ENCODE results near the gene LRPAP1.

LRPAP1 gene

GRCh38 chr4:3478446-3479357 lies 53.5 kb downstream of the LRPAP1 start:
- no peaks in the 10 kb centered on the region for H3K9me3 ChIP-seq (ENCODE audit: control insufficient read depth, low read length)
- H3K4me3 ChIP-seq (ENCODE audit: insufficient read depth, low read depth, low read length): no peak overlapping the region
- peaks cover 30% of the 10 kb centered on the region for H3K4me1 ChIP-seq (ENCODE audit: control insufficient read depth, insufficient read depth, low read length)
- H3K36me3 ChIP-seq (ENCODE audit: control insufficient read depth, insufficient read depth, low read length): no peaks in the 10 kb centered on the region
- 92% methylated on average over 35 of the region's 35 CpGs for WGBS, 2 experiments
- H3K27me3 ChIP-seq (ENCODE audit: control insufficient read depth, insufficient read depth, low read length, poor library complexity, severe bottlenecking): peaks cover 23% of the 10 kb centered on the region
- no peak overlapping the region for H3K27ac ChIP-seq (ENCODE audit: insufficient read depth, low read depth, low read length, poor library complexity, severe bottlenecking)

GRCh38 chr4:3477750-3478430 lies 54.3 kb downstream of the LRPAP1 start:
- Histone ChIP-seq H3K4me3 (ENCODE audit: insufficient read depth, low read depth, low read length) (no peak overlapping the region), H3K27me3 (ENCODE audit: control insufficient read depth, insufficient read depth, low read length, poor library complexity, severe bottlenecking) (peaks cover 19% of the 10 kb centered on the region), H3K9me3 (ENCODE audit: control insufficient read depth, low read length) (no peaks in the 10 kb centered on the region), H3K36me3 (ENCODE audit: control insufficient read depth, insufficient read depth, low read length) (no peaks in the 10 kb centered on the region), H3K4me1 (ENCODE audit: control insufficient read depth, insufficient read depth, low read length) (peaks cover 30% of the 10 kb centered on the region), H3K27ac (ENCODE audit: insufficient read depth, low read depth, low read length, poor library complexity, severe bottlenecking) (no peak overlapping the region)
- 58 to 60% methylated on average over 23 of the region's 23 CpGs for WGBS, 2 experiments

- 90 to 92% methylated on average over 27 of the region's 27 CpGs for WGBS, 2 experiments
- H3K27ac ChIP-seq (ENCODE audit: insufficient read depth, low read depth, low read length, poor library complexity, severe bottlenecking): no peak overlapping the region
- peaks cover 13% of the 10 kb centered on the region for H3K27me3 ChIP-seq (ENCODE audit: control insufficient read depth, insufficient read depth, low read length, poor library complexity, severe bottlenecking)
- no peak overlapping the region for H3K4me3 ChIP-seq (ENCODE audit: insufficient read depth, low read depth, low read length)
- no peaks in the 10 kb centered on the region for H3K36me3 ChIP-seq (ENCODE audit: control insufficient read depth, insufficient read depth, low read length)
- no peaks in the 10 kb centered on the region for H3K9me3 ChIP-seq (ENCODE audit: control insufficient read depth, low read length)
- H3K4me1 ChIP-seq (ENCODE audit: control insufficient read depth, insufficient read depth, low read length): peaks cover 30% of the 10 kb centered on the region
Observed at GRCh38 chr4:3476936-3477749, 55.1 kb downstream of the LRPAP1 start.

GRCh38 chr4:3476341-3476747 lies 55.9 kb downstream of the LRPAP1 start:
- Histone ChIP-seq H3K4me3 (ENCODE audit: insufficient read depth, low read depth, low read length) (no peak overlapping the region), H3K9me3 (ENCODE audit: control insufficient read depth, low read length) (no peaks in the 10 kb centered on the region), H3K4me1 (ENCODE audit: control insufficient read depth, insufficient read depth, low read length) (peaks cover 26% of the 10 kb centered on the region), H3K27me3 (ENCODE audit: control insufficient read depth, insufficient read depth, low read length, poor library complexity, severe bottlenecking) (peaks cover 11% of the 10 kb centered on the region), H3K27ac (ENCODE audit: insufficient read depth, low read depth, low read length, poor library complexity, severe bottlenecking) (no peak overlapping the region), H3K36me3 (ENCODE audit: control insufficient read depth, insufficient read depth, low read length) (no peaks in the 10 kb centered on the region)
- whole genome bisulfite sequencing, 2 experiments: 93 to 94% methylated on average over 22 of the region's 22 CpGs

- WGBS, 2 experiments: 88 to 94% methylated on average over 21 to 22 of the region's 22 CpGs
- Histone ChIP-seq H3K4me1 (ENCODE audit: control insufficient read depth, insufficient read depth, low read length) (peaks cover 21% of the 10 kb centered on the region), H3K27ac (ENCODE audit: insufficient read depth, low read depth, low read length, poor library complexity, severe bottlenecking) (no peak overlapping the region), H3K9me3 (ENCODE audit: control insufficient read depth, low read length) (no peaks in the 10 kb centered on the region), H3K36me3 (ENCODE audit: control insufficient read depth, insufficient read depth, low read length) (no peaks in the 10 kb centered on the region), H3K4me3 (ENCODE audit: insufficient read depth, low read depth, low read length) (no peak overlapping the region), H3K27me3 (ENCODE audit: control insufficient read depth, insufficient read depth, low read length, poor library complexity, severe bottlenecking) (peaks cover 11% of the 10 kb centered on the region)
Observed at GRCh38 chr4:3475713-3476260, 56.4 kb downstream of the LRPAP1 start.

- 93 to 94% methylated on average over 15 of the region's 15 CpGs for WGBS, 2 experiments
- Histone ChIP-seq H3K27ac (ENCODE audit: insufficient read depth, low read depth, low read length, poor library complexity, severe bottlenecking) (no peak overlapping the region), H3K9me3 (ENCODE audit: control insufficient read depth, low read length) (no peaks in the 10 kb centered on the region), H3K4me3 (ENCODE audit: insufficient read depth, low read depth, low read length) (no peak overlapping the region), H3K4me1 (ENCODE audit: control insufficient read depth, insufficient read depth, low read length) (peaks cover 20% of the 10 kb centered on the region), H3K36me3 (ENCODE audit: control insufficient read depth, insufficient read depth, low read length) (no peaks in the 10 kb centered on the region), H3K27me3 (ENCODE audit: control insufficient read depth, insufficient read depth, low read length, poor library complexity, severe bottlenecking) (peaks cover 11% of the 10 kb centered on the region)
Observed at GRCh38 chr4:3475041-3475712, 57.0 kb downstream of the LRPAP1 start.

GRCh38 chr4:3473996-3474765 lies 58.0 kb downstream of the LRPAP1 start:
- Histone ChIP-seq H3K27me3 (ENCODE audit: control insufficient read depth, insufficient read depth, low read length, poor library complexity, severe bottlenecking) (peaks cover 11% of the 10 kb centered on the region), H3K36me3 (ENCODE audit: control insufficient read depth, insufficient read depth, low read length) (no peaks in the 10 kb centered on the region), H3K9me3 (ENCODE audit: control insufficient read depth, low read length) (no peaks in the 10 kb centered on the region), H3K4me3 (ENCODE audit: insufficient read depth, low read depth, low read length) (no peak overlapping the region), H3K27ac (ENCODE audit: insufficient read depth, low read depth, low read length, poor library complexity, severe bottlenecking) (no peak overlapping the region), H3K4me1 (ENCODE audit: control insufficient read depth, insufficient read depth, low read length) (peaks cover 20% of the 10 kb centered on the region)
- WGBS, 2 experiments: 89 to 91% methylated on average over 13 of the region's 13 CpGs

- WGBS, 2 experiments: 91 to 92% methylated on average over 41 of the region's 41 CpGs
Observed at GRCh38 chr4:3473181-3473950, 58.9 kb downstream of the LRPAP1 start.

More at GRCh38 chr4:3473181-3473950, 58.9 kb downstream of the LRPAP1 start:
- H3K27me3 ChIP-seq (ENCODE audit: control insufficient read depth, insufficient read depth, low read length, poor library complexity, severe bottlenecking): peaks cover 6% of the 10 kb centered on the region
- no peak overlapping the region for H3K4me3 ChIP-seq (ENCODE audit: insufficient read depth, low read depth, low read length)
- no peak overlapping the region for H3K27ac ChIP-seq (ENCODE audit: insufficient read depth, low read depth, low read length, poor library complexity, severe bottlenecking)
- no peaks in the 10 kb centered on the region for H3K9me3 ChIP-seq (ENCODE audit: control insufficient read depth, low read length)
- no peaks in the 10 kb centered on the region for H3K36me3 ChIP-seq (ENCODE audit: control insufficient read depth, insufficient read depth, low read length)
- H3K4me1 ChIP-seq (ENCODE audit: control insufficient read depth, insufficient read depth, low read length): peaks cover 13% of the 10 kb centered on the region

All from ectodermal cell (in vitro differentiated cells).